Spleen (tissue), 11 donors: ENCODE data around the gene LRIG3. TPM values are rescaled to one million over a fixed set of nuclear protein-coding genes. Genes with fewer than 3 reads are reported as not detected.

Source experiments
- DNase-seq: peaks from one replicate; pipeline ENCODE4 v3.0.0-alpha.2; 2020
- H3K27ac ChIP-seq, 8 donors: fragments of 200-600 bp; sonication (generic) in 7 of 8; 1 replicate in 4 of 8; 2 replicates in 4 of 8; pipeline versions ENCODE4 v1.5.0 to v1.8.0; 2016 to 2021; ENCODE audit warnings: inconsistent platforms in 4 of 8, mild to moderate bottlenecking in 4 of 8, moderate library complexity in 1 of 8
- H3K27me3 ChIP-seq, 7 donors: fragments of 200-600 bp; sonication (generic) in 6 of 7; replicated peaks in 1 of 7; 1 replicate in 4 of 7; 2 replicates in 3 of 7; pipeline versions ENCODE4 v1.5.0 to v1.8.0; 2016 to 2021; ENCODE audit warnings: inconsistent platforms in 3 of 7, mild to moderate bottlenecking in 1 of 7
- H3K36me3 ChIP-seq, 6 donors: fragments of 200-600 bp; sonication (generic) in 5 of 6; 1 replicate in 4 of 6; 2 replicates in 2 of 6; pipeline versions ENCODE4 v1.5.0 to v1.8.0; 2016 to 2021; ENCODE audit warnings: inconsistent platforms in 2 of 6
- H3K4me1 ChIP-seq, 6 donors: fragments of 200-600 bp; sonication (generic) in 5 of 6; 1 replicate in 3 of 6; 2 replicates in 3 of 6; pipeline versions ENCODE4 v1.5.0 to v1.8.0; 2016 to 2021; ENCODE audit warnings: inconsistent platforms in 3 of 6
- H3K4me3 ChIP-seq, 8 donors: fragments of 200-600 bp; sonication (generic) in 7 of 8; 1 replicate in 4 of 8; 2 replicates in 4 of 8; pipeline versions ENCODE4 v1.5.0 to v1.8.0; 2016 to 2021; ENCODE audit warnings: inconsistent platforms in 4 of 8, mild to moderate bottlenecking in 4 of 8, moderate library complexity in 2 of 8
- H3K9me3 ChIP-seq, 8 donors: fragments of 200-600 bp; sonication (generic) in 7 of 8; 1 replicate in 4 of 8; 2 replicates in 4 of 8; pipeline versions ENCODE4 v1.5.0 to v1.8.0; 2016 to 2021; ENCODE audit warnings: inconsistent platforms in 4 of 8
- CTCF ChIP-seq, 11 experiments: fragments of 200-600 bp in 7 of 11; fragments of 450-650 bp in 4 of 11; sonication (generic) in 4 of 11; IDR thresholded peaks in 8 of 11; conservative IDR thresholded peaks in 3 of 11; 1 replicate in 7 of 11; 2 replicates in 4 of 11; pipeline versions ENCODE4 v1.4.0 to v1.8.0; 2016 to 2021; ENCODE audit warnings: antibody characterized with exemption in 11 of 11, inconsistent platforms in 4 of 11, mild to moderate bottlenecking in 1 of 11
- POLR2A ChIP-seq, 3 donors: fragments of 450-650 bp; IDR thresholded peaks; one replicate each; pipeline ENCODE4 v1.5.1; 2017; ENCODE audit warnings: antibody characterized with exemption in 3 of 3, mild to moderate bottlenecking in 1 of 3
- POLR2AphosphoS5 ChIP-seq, 3 donors: sonication (generic); formaldehyde crosslinking; IDR thresholded peaks; one replicate each; pipeline ENCODE4 v1.5.1; 2017; ENCODE audit warnings: antibody characterized with exemption in 3 of 3
- WGBS, 5 donors: extraction: QIAGEN DNeasy Blood & Tissue Kit in 3 of 5; methylation state at CpG; one replicate each; pipeline versions ENCODE4 v1.1.5 to v1.1.7; 2013 to 2018; 5-methylcytosine and 5-hydroxymethylcytosine counted together
- intact Hi-C: fragments of 100-400 bp; cut with DNase I; formaldehyde crosslinking; loops from one replicate; pipeline ENCODE4 v1.15.0; 2023; ENCODE audit warnings: low total_unique reads
- polyA plus RNA-seq, 3 donors: library from polyadenylated mRNA; stranded (reverse); fragments of 200-250 nt; gene quantifications; one replicate each; pipeline ENCODE4 v1.2.1, GENCODE V29; 2013
- total RNA-seq, 7 donors: library from RNA; depleted of rRNA in 3 of 7; stranded (reverse); fragments of >200 nt in 3 of 7; fragmentation: NEBNext Ultra II Directional in 4 of 7; extraction: Animal tissue kit (Norgen Biotek cat#: 25700) in 4 of 7; gene quantifications; one replicate each; pipeline versions ENCODE4 v1.1.0 to v1.2.1, GENCODE V29; 2016 to 2021
- donor health status: healthy with polysubstance abuse.
- donor health status: DM: no; HTN: no; CAD: no; lungs with moderate emphysema.
- donor health status: DM: no; HTN: no; CAD: no.
- donor health status: Bipolar disorder and iron deficiency.
- donor health status: healthy.
- donor health status: DM: no; HTN: no; CAD: no.
- donor health status: DM: yes; HTN: yes; CAD: no.

Gene LRIG3
- total and polyA plus RNA-seq, 10 donors = 1.3 to 110 (median 23.7) TPM

GRCh38 chr12:58886474-58886873, 33.8 kb downstream of the LRIG3 start:
- H3K36me3 ChIP-seq = peaks cover 0 to 42% (median 0%) of the 10 kb centered on the region in 6 donors
- H3K4me3 ChIP-seq = no peak overlapping the region
- no peaks in the 10 kb centered on the region for H3K27me3 ChIP-seq
- DNase-seq = no peak
- TF ChIP-seq CTCF (IDR thresholded peaks at IDR 0.05 in 8 of 11, conservative IDR thresholded peaks at IDR 0.05 in 3 of 11) = no peak
- TF ChIP-seq POLR2A (IDR thresholded peaks at IDR 0.05) = no peak
- no peak for TF ChIP-seq POLR2AphosphoS5 (IDR thresholded peaks at IDR 0.05)
- no peaks in the 10 kb centered on the region for H3K9me3 ChIP-seq
- H3K4me1 ChIP-seq = no peaks in the 10 kb centered on the region
- intact Hi-C loops = no loop called here
- 88 to 95% (median 93%) methylated on average over 3 of the region's 3 CpGs for WGBS, 5 donors
- H3K27ac ChIP-seq = no peak overlapping the region

GRCh38 chr12:58884916-58885315, 35.4 kb downstream of the LRIG3 start:
- Histone ChIP-seq H3K36me3 (peaks cover 0 to 49% (median 5%) of the 10 kb centered on the region in 6 donors), H3K27me3 (no peaks in the 10 kb centered on the region), H3K4me1 (peaks cover 0 to 2% (median 0%) of the 10 kb centered on the region in 6 donors), H3K9me3 (no peaks in the 10 kb centered on the region), H3K4me3 (no peak overlapping the region), H3K27ac (no peak overlapping the region)
- WGBS, 5 donors = 74 to 89% (median 82%) methylated on average over 4 of the region's 4 CpGs
- DNase-seq = no peak
- TF ChIP-seq POLR2AphosphoS5 (IDR thresholded peaks at IDR 0.05) = no peak
- TF ChIP-seq CTCF (IDR thresholded peaks at IDR 0.05 in 8 of 11, conservative IDR thresholded peaks at IDR 0.05 in 3 of 11) = no peak
- TF ChIP-seq POLR2A (IDR thresholded peaks at IDR 0.05) = no peak
- intact Hi-C loops = no loop called here

GRCh38 chr12:58883576-58884334, 36.5 kb downstream of the LRIG3 start:
- peaks cover 0 to 13% (median 0%) of the 10 kb centered on the region in 6 donors for H3K4me1 ChIP-seq
- intact Hi-C loops = no loop called here
- TF ChIP-seq POLR2AphosphoS5 (IDR thresholded peaks at IDR 0.05) (no peak), CTCF (IDR thresholded peaks at IDR 0.05 in 8 of 11, conservative IDR thresholded peaks at IDR 0.05 in 3 of 11) (no peak), POLR2A (IDR thresholded peaks at IDR 0.05) (no peak)
- WGBS, 5 donors = 70 to 80% (median 74%) methylated on average over 3 of the region's 3 CpGs
- H3K4me3 ChIP-seq = no peak overlapping the region
- peaks cover 0 to 47% (median 6%) of the 10 kb centered on the region in 6 donors for H3K36me3 ChIP-seq
- DNase-seq = no peak
- no peaks in the 10 kb centered on the region for H3K9me3 ChIP-seq
- no peaks in the 10 kb centered on the region for H3K27me3 ChIP-seq
- no peak overlapping the region for H3K27ac ChIP-seq

- Histone ChIP-seq H3K27me3 (no peaks in the 10 kb centered on the region), H3K27ac (no peak overlapping the region), H3K9me3 (no peaks in the 10 kb centered on the region), H3K36me3 (peaks cover 0 to 49% (median 6%) of the 10 kb centered on the region in 6 donors), H3K4me1 (peaks cover 0 to 16% (median 0%) of the 10 kb centered on the region in 6 donors), H3K4me3 (no peak overlapping the region)
- intact Hi-C loops = no loop called here
- DNase-seq = no peak
- TF ChIP-seq POLR2AphosphoS5 (IDR thresholded peaks at IDR 0.05) (no peak), POLR2A (IDR thresholded peaks at IDR 0.05) (no peak)
- WGBS, 5 donors = 89 to 96% (median 95%) methylated on average over 2 of the region's 2 CpGs
Observed at GRCh38 chr12:58882826-58883225, 37.5 kb downstream of the LRIG3 start.
